Panc1 (cell line): ENCODE measurements around the gene PELI3. TPM values are rescaled to one million over a fixed set of nuclear protein-coding genes. Genes with fewer than 3 reads are reported as not detected.

Experiments
- ATAC-seq: fragments of 200-7000 bp; cut with Tn5 transposase; 2 replicates; pipeline ENCODE4 v1.9.1; 2020; ENCODE audit warnings: mild to moderate bottlenecking, moderate library complexity
- BruUV-seq: library from RNA; stranded (reverse); fragments of 400-500 nt; replicated peaks from 2 replicates; lab custom pipeline; 2021; lab: Mats Ljungman, UMichigan
- CTCF ChIA-PET: fragments of 300-600 bp; sonication (Branson Sonifier 250); formaldehyde crosslinking; loops from one replicate; lab custom pipeline; 2022; ENCODE audit warnings: antibody characterized with exemption; lab: Charles Lee
- POLR2A ChIA-PET: fragments of 300-600 bp; sonication (Branson Sonifier 250); formaldehyde crosslinking; loops from one replicate; lab custom pipeline; 2022; ENCODE audit warnings: antibody characterized with exemption; lab: Charles Lee
- DNase-seq: peaks from one replicate; pipeline ENCODE4 v3.0.0-alpha.2; 2010; ENCODE audit warnings: low read depth, low spot score
- H3K27ac ChIP-seq: 2 replicates; pipeline ENCODE4 v1.5.1; 2011; ENCODE audit warnings: mild to moderate bottlenecking, low read length, inconsistent platforms
- H3K27me3 ChIP-seq: fragments of 200-500 bp; sonication (Bioruptor generic); 2 replicates; pipeline ENCODE4 v1.6.0; 2014; ENCODE audit warnings: low read length, inconsistent platforms; ENCODE audit not compliant: control insufficient read depth, insufficient read depth
- H3K36me3 ChIP-seq: fragments of 200-500 bp; sonication (Bioruptor generic); 2 replicates; pipeline ENCODE4 v1.5.1; 2014; ENCODE audit warnings: inconsistent platforms, mild to moderate bottlenecking, low read length, moderate library complexity; ENCODE audit not compliant: control insufficient read depth, insufficient read depth
- H3K4me1 ChIP-seq: 2 replicates; pipeline ENCODE4 v1.5.1; 2011; ENCODE audit warnings: inconsistent platforms, mild to moderate bottlenecking, low read length, moderate library complexity; ENCODE audit not compliant: control insufficient read depth, insufficient read depth
- H3K4me3 ChIP-seq, 2 experiments: 2 replicates each; pipeline ENCODE4 v1.5.1; 2011 to 2012; ENCODE audit warnings: low read depth in 2 of 2, low read length in 2 of 2, mild to moderate bottlenecking in 2 of 2, inconsistent platforms in 1 of 2, moderate library complexity in 1 of 2
- H3K9me3 ChIP-seq: fragments of 200-500 bp; sonication (Bioruptor generic); 2 replicates; pipeline ENCODE4 v1.5.1; 2014; ENCODE audit warnings: low read depth, mild to moderate bottlenecking, inconsistent platforms, low read length, moderate library complexity; ENCODE audit not compliant: control insufficient read depth, insufficient read depth
- CTCF ChIP-seq: fragments of 450-650 bp; IDR thresholded peaks from 2 replicates; pipeline ENCODE4 v1.5.1; 2017; ENCODE audit warnings: mild to moderate bottlenecking
- POLR2AphosphoS5 ChIP-seq: IDR thresholded peaks from 2 replicates; pipeline ENCODE4 v1.6.1; 2012; ENCODE audit warnings: mild to moderate bottlenecking, low read depth, low read length, moderate library complexity
- REST ChIP-seq, 2 experiments: IDR thresholded peaks; 2 replicates each; pipeline ENCODE4 v1.6.1; 2011 to 2012; ENCODE audit warnings: low read depth in 2 of 2, control low read depth in 1 of 2, low read length in 1 of 2, mild to moderate bottlenecking in 1 of 2, moderate library complexity in 1 of 2; ENCODE audit not compliant: insufficient read depth in 1 of 2
- SIN3A ChIP-seq: IDR thresholded peaks from 2 replicates; pipeline ENCODE4 v1.6.1; 2012; ENCODE audit warnings: low read depth, mild to moderate bottlenecking, low read length, moderate library complexity, borderline replicate concordance; ENCODE audit not compliant: insufficient read depth
- TCF7L2 ChIP-seq: IDR thresholded peaks from 2 replicates; pipeline ENCODE4 v1.6.1; 2011; ENCODE audit warnings: mild to moderate bottlenecking, low read depth, low read length, inconsistent platforms
- in situ Hi-C: cut with HindIII; loops from 2 replicates; pipeline ENCODE4 v1.10.0; 2016; ENCODE audit warnings: low sequenced_read_pairs, low pct_unique_long_range_greater_than_20kb
- intact Hi-C: fragments of 100-400 bp; cut with micrococcal nuclease; formaldehyde crosslinking; loops from one replicate; pipeline ENCODE4 v1.10.0; 2022; ENCODE audit not compliant: unreplicated experiment
- total RNA-seq: library from RNA; stranded (reverse); gene quantifications from one replicate; pipeline ENCODE4 v1.2.1, GENCODE V29; 2021; ENCODE audit not compliant: unreplicated experiment

The PELI3 gene
- total RNA-seq, 1 experiment from 2014 or later = 9.1 TPM

GRCh38 chr11:66494458-66494857 lies 27.8 kb downstream of the PELI3 start:
- peaks cover 5% of the 10 kb centered on the region for H3K36me3 ChIP-seq
- in situ Hi-C loops = no loop called here

GRCh38 chr11:66494935-66495334 lies 28.2 kb downstream of the PELI3 start:
- ChIA-PET POLR2A (no interaction called here), CTCF (interaction anchor here (0.6 kb wide), 1 partner anchor 29 kb away, joined by 5 read pairs; the partner anchor contains the start of gene PELI3)
- Histone ChIP-seq H3K27ac (no peak overlapping the region), H3K4me1 (no peaks in the 10 kb centered on the region), H3K36me3 (peaks cover 5% of the 10 kb centered on the region; the same call in 1 of the 2 replicates), H3K27me3 (no peaks in the 10 kb centered on the region), H3K9me3 (no peaks in the 10 kb centered on the region), H3K4me3 (no peak overlapping the region)
- ATAC-seq (0 out of 2 replicates have a peak, but pooled peaks have one; percentile 19), DNase-seq (no peak)
- BruUV-seq = no TSS peak
- in situ Hi-C loops (no loop called here), intact Hi-C loops (no loop called here)
- TF ChIP-seq REST (IDR thresholded peaks at IDR 0.05; ENCODE audit: insufficient read depth in 1 of 2, low read depth in 2 of 2, low read length in 1 of 2) = no peak
- no peak for TF ChIP-seq CTCF
- no peak for TF ChIP-seq POLR2AphosphoS5
- no peak for TF ChIP-seq SIN3A
- no peak for TF ChIP-seq TCF7L2

More at GRCh38 chr11:66494458-66494857, 27.8 kb downstream of the PELI3 start:
- TF ChIP-seq CTCF = no peak
- TF ChIP-seq REST (IDR thresholded peaks at IDR 0.05; ENCODE audit: insufficient read depth in 1 of 2, low read depth in 2 of 2, low read length in 1 of 2) = no peak
- no peak for TF ChIP-seq SIN3A
- no peak for TF ChIP-seq POLR2AphosphoS5
- TF ChIP-seq TCF7L2 = no peak
- CTCF ChIA-PET = no interaction called here
- Histone ChIP-seq H3K4me1 (no peaks in the 10 kb centered on the region), H3K9me3 (no peaks in the 10 kb centered on the region), H3K4me3 (no peak overlapping the region), H3K27me3 (no peaks in the 10 kb centered on the region), H3K27ac (no peak overlapping the region)
- POLR2A ChIA-PET = no interaction called here
- ATAC-seq (no peak), DNase-seq (no peak)
- BruUV-seq = no TSS peak
- intact Hi-C loops = no loop called here
